GM18520 (cell line): ENCODE data around the gene PRDM16.

Experiments used
- ATAC-seq: cut with Tn5 transposase; IDR thresholded peaks from one replicate; pipeline ENCODE4 v1.9.1; 2021; ENCODE audit not compliant: unreplicated experiment

PRDM16 gene

GRCh38 chr1:3420218-3420951 lies 351.4 kb downstream of the PRDM16 start:
- ATAC-seq = no peak

DNA sequence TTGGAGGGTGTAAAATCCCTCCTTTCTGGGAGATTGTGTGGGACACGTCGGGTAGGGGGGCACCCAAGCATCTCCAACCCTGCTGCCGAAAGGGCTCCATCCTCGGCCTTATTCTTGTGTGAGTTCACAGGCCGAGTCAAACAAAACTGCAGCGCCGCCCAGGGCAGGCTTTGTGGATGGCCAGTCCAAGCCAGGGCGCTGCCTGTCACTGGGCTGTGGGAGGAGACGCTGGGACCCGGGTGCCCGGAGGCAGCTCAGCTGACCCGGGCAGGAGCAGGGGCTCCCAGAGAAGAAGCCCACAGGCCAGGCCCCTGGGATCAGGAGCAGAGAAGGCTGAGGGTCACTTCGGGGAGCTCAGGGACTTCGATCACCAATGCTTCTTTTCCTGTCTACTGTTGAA lies 353.6 kb downstream of the PRDM16 start:
- ATAC-seq = no peak

DNA sequence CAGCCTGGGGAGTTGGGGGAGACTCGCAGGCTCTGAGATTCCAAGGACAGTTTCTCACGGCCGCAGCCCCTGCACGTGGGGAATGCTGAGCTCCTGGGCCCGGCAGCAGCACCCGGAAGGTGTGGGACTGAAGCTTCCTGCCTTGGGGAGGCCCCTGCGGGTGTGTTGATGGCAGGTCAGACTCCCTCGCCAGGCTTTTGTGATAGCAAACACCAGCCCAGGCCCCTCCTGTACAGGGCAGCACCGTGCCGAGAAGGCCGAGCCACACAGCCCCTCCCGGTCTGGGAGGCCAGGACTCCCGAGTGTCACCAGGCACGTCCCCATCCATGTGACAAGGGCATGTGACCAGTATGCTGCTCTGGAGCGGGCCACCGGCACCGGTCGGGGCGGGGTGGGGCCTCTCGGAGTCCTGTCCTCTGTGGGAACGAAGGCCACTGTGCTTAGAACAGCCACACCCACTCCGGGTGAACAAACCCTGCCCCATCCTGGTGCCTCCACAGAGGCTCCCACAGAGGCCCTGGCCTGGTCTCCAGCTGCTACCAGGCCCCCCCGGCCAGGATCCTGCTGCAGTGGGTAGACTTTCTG lies 354.3 kb downstream of the PRDM16 start:
- no peak for ATAC-seq

DNA sequence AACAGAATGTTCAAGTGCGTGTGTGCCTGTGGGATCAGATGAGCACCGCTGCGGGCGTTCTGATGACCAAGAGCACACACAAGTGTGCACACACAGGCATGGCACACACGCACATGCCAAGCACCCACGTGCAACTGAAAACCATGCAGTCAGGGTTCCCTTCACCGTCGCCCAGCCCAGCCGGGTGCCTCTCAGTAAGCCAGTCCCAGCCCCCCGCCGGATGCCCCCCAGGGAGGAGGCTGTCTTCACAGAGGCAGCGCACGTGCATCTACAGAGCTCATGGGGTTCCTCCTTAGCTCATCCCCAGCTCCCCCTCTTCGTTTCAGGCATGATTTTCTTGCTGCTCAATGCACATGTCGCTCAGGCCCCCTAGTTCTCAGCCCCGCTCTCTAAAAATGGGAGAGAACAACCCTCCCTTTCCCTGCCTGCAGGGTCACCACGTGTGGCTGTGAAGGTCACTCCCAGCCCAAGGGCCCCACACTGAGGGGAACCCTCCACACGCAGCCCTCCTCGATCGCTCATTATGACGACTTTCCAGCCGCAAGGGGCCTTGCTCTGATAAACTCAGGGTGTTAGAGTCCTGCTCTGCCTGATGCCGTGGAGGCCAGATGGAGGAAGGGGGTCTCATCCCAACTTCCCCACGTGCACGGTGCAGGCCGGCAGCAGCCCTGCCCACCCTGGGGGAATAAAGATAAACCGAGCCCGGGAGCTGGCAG lies 355.1 kb downstream of the PRDM16 start:
- no peak for ATAC-seq

DNA sequence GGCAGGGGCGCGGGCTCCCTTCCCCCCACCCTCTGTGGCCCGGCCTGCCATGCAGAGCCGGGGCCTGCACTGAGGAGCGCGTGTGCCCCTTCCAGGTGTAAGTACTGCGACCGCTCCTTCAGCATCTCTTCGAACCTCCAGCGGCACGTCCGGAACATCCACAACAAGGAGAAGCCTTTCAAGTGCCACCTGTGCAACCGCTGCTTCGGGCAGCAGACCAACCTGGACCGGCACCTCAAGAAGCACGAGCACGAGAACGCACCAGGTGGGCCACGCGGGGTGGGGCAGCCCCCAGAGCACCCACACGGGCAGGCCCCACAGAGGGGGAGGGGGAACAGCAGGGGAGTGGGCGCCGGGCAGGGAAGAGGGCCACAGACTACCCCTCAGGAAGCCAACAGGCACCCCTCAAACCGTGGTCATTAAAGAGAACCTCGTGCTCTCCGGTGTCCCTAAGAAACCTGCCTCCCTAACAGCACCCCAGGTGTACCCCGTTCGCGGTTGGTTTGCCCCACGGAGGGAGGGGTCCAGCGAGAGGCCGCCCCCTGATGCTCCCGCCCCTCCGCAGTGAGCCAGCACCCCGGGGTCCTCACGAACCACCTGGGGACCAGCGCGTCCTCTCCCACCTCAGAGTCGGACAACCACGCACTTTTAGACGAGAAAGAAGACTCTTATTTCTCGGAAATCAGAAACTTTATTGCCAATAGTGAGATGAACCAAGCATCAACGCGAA lies 356.6 kb downstream of the PRDM16 start:
- ATAC-seq = no peak

DNA sequence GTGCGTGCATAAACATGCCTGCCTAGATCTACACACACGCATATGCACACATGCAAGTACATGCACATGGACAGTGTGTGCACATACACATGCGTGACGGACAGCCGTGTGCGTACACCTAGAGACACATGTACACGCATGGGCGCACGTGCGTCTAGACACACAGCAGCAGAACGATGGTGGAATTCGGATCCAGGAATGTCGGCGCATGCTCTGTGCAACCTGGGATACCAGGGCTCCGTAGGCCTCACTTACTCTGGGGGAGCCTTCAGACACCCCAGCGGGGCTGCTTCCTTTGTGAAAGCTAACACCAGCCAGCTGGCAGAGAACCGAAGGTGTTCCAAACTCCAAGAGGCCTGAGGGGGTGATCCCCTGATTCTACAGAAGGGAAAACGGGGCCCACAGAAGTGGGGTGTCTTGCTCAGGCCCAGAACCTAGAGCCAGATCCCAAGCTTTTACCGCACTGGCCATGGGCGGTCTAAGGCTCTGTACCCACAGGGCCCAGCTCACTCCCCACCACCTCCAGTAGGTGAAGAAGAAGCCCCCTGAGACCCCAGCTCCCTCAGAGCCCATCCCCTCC lies 358.0 kb downstream of the PRDM16 start:
- no peak for ATAC-seq

DNA sequence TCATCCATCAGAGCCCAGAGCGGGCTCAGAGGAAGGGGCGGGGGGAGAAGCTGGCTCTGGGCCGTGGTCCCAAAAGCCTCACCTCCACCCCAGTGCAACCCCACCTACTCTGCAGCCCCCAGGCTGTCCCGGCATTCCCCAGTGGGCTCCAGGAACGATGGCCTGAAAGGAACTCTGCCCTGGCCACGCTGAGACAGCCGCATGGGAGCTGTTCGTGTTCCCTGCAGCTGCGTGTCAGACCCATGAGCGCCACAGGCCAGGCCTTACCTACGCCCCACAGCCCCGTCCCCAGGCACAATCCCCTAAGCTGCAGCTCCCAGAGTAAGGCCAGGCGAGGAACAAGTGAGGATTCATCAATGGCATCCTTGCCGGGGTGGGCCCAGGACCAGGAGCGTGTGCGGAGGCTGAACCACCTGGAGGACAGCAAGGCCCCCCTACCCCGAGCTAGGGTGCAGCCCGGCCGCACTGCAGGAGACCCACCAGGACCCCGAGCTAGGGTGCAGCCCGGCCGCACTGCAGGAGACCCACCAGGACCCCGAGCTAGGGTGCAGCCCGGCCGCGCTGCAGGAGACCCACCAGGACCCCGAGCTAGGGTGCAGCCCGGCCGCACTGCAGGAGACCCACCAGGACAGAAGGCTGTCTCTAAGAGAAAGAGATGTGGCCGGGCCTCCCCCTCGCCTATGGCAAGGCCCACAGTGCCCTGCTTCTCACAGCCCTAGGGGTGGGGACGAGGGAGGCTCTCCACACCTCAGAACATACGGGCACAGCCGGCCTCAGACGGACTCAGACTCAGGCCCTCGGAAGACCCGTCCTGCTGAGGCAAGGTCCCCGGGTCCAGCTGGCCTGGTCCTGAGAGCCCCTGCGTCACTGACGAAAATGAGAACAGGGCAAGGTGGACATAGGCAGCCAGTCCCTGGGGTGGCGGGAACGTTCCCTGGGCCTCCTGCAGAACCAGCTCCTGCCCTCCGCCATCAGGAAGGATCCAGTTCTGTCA lies 359.0 kb downstream of the PRDM16 start:
- ATAC-seq = no peak

- ATAC-seq = no peak
Observed at GRCh38 chr1:3428899-3429298, 359.9 kb downstream of the PRDM16 start.

- ATAC-seq = no peak
Observed at GRCh38 chr1:3429320-3429719, 360.3 kb downstream of the PRDM16 start.

DNA sequence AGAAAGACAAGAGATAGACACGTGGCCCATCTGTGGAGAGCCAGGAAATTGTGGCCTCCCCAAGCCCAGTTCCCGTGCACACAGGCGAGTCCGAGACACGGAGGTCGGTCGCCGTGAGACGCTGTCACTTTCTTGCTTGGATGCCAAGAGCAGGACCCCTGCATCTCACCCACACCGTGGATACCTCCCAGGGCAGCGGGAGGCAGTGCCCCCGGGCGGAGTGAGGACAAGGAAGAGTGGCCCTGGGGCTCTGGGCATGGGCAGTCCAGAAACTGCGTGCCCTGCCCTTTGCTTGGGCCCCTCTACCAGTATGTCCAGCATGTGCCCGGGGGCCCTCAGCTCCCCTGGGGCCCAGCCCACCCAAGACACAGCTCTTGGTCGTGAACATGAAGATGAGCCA lies 360.8 kb downstream of the PRDM16 start:
- ATAC-seq = no peak

DNA sequence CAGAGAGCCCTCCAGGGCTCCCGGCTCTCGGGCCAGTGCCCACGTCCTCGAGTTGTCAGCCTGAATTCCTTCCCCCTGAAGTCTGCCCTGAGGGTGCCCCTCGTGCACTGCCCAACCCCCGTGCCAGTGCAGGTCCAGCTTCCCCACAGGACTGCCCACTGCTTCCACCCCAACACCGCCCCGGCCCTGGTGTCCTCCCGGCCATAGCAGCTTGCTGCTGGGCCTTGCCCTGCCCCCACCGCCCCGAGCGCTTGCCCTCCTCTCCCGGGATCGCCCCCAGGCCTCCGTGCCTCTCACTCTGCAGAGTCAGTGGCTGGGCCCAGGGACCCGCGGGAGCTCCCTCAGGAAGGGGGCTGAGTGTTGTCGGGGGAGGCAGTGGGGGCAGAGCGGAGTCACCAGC lies 361.4 kb downstream of the PRDM16 start:
- ATAC-seq = no peak

DNA sequence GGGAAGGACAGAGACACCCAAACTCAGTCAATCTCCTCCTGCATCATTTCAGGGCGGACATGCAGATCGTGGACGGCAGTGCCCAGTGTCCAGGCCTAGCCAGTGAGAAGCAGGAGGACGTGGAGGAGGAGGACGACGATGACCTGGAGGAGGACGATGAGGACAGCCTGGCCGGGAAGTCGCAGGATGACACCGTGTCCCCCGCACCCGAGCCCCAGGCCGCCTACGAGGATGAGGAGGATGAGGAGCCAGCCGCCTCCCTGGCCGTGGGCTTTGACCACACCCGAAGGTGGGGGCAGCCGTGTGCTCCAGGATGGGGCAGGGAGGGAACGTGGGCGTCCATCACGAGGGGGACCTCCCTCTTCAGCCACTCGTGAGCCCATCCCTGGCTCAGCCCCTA lies 361.8 kb downstream of the PRDM16 start:
- ATAC-seq = no peak

DNA sequence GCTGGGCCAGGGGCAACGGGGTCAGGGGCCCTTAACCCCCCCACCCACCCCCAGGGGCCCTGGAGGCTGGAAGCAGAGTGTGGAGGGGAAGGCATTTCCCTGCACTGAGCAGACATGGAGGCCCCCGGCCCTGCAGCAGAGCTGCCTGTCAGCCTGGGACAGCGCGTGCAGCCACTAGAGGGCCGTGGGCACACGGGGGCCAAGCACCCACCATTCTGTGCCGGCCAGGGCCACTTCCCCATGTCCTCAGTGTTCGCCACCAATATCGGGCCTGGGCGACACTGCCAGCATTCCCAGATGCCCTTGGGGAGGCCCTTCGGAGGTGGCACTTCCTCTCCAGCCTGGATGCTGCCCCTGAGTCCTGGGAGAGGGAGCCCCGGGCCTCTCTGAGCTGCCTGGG lies 362.3 kb downstream of the PRDM16 start:
- ATAC-seq = no peak

DNA sequence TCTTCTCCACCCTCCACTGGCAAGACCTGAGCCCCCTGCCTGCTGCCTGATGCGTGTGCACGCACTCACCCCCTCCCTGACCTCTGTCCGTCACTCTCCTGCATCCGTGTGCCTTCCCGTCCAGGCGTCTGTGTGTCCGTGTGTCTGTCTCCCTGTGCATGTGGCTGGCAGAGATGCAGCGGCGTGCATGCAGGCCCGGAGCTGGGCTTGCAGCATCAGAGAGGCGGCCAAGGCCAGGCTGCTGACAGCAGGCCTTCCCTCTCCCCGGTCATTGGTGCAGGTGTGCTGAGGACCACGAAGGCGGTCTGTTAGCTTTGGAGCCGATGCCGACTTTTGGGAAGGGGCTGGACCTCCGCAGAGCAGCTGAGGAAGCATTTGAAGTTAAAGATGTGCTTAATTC lies 362.7 kb downstream of the PRDM16 start:
- no peak for ATAC-seq

DNA sequence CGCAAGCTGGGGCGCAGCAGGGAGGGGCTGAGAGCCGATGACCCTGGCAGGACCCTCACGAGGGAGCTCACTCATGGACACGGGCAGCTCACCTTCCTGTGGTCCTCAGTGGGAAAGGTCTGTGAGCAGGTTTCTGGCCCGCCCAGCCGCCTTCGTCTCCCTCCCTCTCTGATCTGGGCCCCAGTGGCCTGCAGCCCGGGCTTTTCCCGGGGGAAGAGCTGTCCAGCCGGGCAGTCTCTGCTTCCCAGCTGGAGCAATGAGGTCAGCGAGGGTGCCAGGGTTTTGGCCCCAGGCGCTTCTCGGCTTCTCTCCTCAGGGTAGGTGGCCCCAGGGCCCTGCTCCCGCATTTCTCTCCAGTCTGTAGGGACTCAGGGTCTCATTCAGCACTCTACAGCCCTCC lies 363.3 kb downstream of the PRDM16 start:
- ATAC-seq = no peak

- ATAC-seq = no peak
Observed at GRCh38 chr1:3433076-3433475, 364.1 kb downstream of the PRDM16 start.

- no peak for ATAC-seq
Observed at GRCh38 chr1:3433596-3434320, 364.8 kb downstream of the PRDM16 start.

- no peak for ATAC-seq
Observed at GRCh38 chr1:3434406-3435110, 365.6 kb downstream of the PRDM16 start.

GRCh38 chr1:3435666-3436065 lies 366.7 kb downstream of the PRDM16 start:
- ATAC-seq = no peak
